ENCODE results near the gene DENND10.

- no peak for TF ChIP-seq CTCF (IDR thresholded peaks at IDR 0.05)
- no peak for TF ChIP-seq POLR2A (IDR thresholded peaks at IDR 0.05)
Observed at GRCh38 chr10:119090026-119090795, 13.7 kb upstream of the DENND10 start.
